HG02852 (cell line): ENCODE data around the gene LRMDA.

Experiments used
- ATAC-seq: cut with Tn5 transposase; IDR thresholded peaks from one replicate; pipeline ENCODE4 v1.9.1; 2021; ENCODE audit warnings: mild to moderate bottlenecking, moderate library complexity; ENCODE audit not compliant: unreplicated experiment

Gene LRMDA

GRCh38 chr10:75633568-75633967 is 202.1 kb downstream of the LRMDA start:
- no peak for ATAC-seq

GRCh38 chr10:75634947-75635346 is 203.5 kb downstream of the LRMDA start:
- no peak for ATAC-seq

DNA sequence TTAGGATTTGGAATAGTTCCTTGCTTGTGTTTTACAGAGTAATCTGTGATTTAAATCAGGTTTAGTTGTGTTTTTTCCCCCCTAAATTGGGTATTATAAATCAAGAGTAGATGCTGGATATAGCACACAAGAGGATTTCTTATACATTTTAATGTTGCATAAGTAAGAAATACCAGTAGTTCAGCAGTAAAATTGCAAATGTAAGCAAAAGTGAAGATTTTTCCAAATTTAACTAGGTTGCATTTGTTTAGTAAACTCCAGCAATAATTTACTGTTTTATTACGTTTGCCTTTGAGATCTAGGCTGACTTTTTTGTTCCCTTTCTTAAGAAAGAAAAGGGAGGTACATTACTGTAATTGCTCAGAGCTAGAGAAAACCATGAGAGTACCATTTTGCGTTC is 207.3 kb downstream of the LRMDA start:
- ATAC-seq, result no peak

DNA sequence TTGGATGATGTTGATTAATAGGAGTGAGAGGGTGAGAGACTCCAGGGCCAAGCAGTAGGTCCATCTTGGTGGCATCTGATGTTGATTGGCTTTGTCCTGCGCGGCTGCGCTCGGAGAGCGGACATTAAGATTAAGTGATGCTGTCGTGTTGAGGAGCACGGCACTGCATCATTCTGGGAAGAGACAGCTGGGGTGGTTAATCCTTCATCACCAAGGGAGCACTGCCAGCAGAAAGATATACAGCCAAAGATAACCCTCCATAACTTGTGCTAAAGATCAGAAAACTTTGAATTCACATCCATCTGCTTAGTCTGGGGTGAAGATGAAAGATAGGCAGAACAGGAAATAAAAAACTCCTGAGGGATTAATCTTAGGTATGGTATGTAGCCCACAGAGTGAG is 208.3 kb downstream of the LRMDA start:
- ATAC-seq, result no peak

DNA sequence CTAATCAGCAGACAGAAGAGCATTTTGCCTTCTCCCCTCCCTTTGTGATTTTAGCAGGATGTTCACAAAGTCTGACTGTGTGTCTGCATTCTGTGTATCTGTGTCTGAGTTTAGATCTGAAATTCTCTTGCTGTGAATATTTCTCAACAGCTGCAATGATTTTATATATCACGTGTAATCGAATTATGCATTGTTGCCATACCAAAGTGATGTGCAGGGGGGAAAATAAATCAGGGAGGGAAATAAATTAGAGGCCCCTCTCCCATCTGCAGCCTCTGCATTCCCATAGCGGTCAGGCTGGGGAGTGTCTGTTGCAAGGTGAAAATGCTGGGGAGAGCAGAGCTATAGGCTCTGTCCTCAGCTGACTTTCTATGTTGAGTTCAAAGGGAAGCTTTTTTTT is 209.0 kb downstream of the LRMDA start:
- ATAC-seq, result no peak

GRCh38 chr10:75640803-75641202 is 209.4 kb downstream of the LRMDA start:
- no peak for ATAC-seq

- no peak for ATAC-seq
Measured at GRCh38 chr10:75643405-75643804, 212.0 kb downstream of the LRMDA start.

DNA sequence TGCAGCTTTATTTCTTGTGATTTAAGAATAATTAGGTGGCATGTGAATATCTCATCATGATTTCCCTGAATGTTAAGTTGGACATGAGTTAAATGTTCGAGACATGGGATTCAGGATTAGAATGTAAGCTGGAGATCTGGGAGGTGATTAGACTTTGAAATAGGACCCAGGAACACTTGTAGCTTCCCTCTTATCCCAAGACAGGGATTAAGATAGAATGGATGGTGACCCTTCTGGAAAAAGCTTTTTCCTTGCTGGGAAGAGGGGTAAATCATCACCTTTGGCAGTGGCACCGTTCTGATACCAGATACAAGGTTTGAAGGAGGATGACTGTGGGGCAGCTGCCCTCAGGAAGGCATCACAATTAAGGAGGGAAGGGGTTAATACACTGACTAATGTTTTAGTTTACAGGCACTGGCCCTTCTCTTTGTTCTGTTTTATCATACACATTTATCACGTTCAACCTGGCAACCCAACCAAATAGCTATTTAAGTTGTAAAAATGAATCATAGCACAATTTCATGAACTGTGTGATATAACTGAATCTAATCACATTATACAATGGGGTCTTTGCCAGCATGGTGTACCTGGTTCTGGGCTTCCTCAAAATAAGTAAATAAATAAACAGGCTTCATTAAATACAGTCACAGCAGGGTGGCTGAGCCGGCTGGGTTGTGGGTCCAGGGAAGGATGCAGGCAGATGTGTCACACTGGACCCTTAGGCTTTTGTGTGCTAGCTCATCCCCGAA is 212.7 kb downstream of the LRMDA start:
- ATAC-seq, result no peak

GRCh38 chr10:75645704-75646103 is 214.3 kb downstream of the LRMDA start:
- no peak for ATAC-seq

- ATAC-seq, result no peak
Measured at GRCh38 chr10:75646218-75646915, 214.9 kb downstream of the LRMDA start.

- ATAC-seq, result no peak
Measured at GRCh38 chr10:75646916-75647315, 215.5 kb downstream of the LRMDA start.

GRCh38 chr10:75647675-75648074 is 216.3 kb downstream of the LRMDA start:
- ATAC-seq, result no peak

DNA sequence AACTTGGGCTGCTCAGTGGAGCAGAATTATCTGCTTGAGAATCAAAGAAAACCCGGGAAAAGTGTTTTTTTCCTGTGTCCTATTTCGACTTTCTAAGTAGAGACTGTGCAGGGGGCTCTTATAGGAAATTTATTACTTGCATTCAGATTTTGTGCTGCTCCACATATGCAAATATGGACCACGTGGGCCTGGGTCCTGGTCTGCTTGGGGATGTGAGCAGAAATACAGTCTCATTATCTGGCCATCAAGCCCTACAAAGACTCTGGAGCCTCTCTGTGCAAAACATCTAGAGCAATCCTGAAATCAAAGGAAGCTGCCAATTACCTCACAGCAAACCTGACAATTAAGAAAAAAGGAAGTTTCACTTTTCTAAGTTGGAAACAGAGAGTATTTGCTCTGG is 216.9 kb downstream of the LRMDA start:
- no peak for ATAC-seq

GRCh38 chr10:75648854-75649253 is 217.4 kb downstream of the LRMDA start:
- no peak for ATAC-seq

- ATAC-seq, result no peak
Measured at GRCh38 chr10:75649466-75649865, 218.0 kb downstream of the LRMDA start.

GRCh38 chr10:75650648-75651047 is 219.2 kb downstream of the LRMDA start:
- no peak for ATAC-seq

DNA sequence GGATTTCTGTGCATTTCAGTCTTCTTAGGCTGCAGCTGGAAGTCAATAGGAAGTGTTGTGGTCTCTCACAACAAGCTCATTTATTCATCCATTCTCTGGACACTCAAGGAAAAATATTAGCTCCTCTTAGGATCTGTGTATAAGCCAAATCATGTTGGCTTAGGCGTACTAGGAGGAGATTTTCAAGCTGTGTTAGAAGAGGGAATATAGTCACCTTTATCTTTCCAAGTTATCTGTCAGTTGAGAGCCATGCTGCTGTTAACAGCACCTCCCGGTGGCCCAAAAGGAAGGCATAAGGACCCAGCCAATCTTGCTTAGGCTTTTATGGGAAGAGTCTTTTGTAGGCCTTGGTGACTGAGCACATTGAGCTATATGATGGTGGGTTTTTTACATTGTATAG is 220.0 kb downstream of the LRMDA start:
- no peak for ATAC-seq

GRCh38 chr10:75652146-75652740 is 220.8 kb downstream of the LRMDA start:
- ATAC-seq, result no peak

GRCh38 chr10:75653761-75654160 is 222.3 kb downstream of the LRMDA start:
- ATAC-seq, result no peak

- no peak for ATAC-seq
Measured at GRCh38 chr10:75654171-75654771, 222.8 kb downstream of the LRMDA start.

- ATAC-seq, result no peak
Measured at GRCh38 chr10:75654772-75655171, 223.3 kb downstream of the LRMDA start.
